ENCODE data around the gene CTPS2. TPM values are rescaled to one million over a fixed set of nuclear protein-coding genes. Genes with fewer than 3 reads are reported as not detected.

CTPS2 gene
- total and polyA plus RNA-seq, 2 donors from 2014 or later = 5.9 to 13.7 TPM

- intact Hi-C loops (cut with DNase I) = no loop called here
- H3K9ac ChIP-seq (ENCODE audit: low read length in 3 of 3) = no peak overlapping the region
- FAIRE-seq (no peak), DNase-seq (no peak)
- no peaks in the 10 kb centered on the region for H3K36me3 ChIP-seq (ENCODE audit: control insufficient read depth in 2 of 3, insufficient read depth in 3 of 3, low read length in 3 of 3)
- H3K27me3 ChIP-seq (ENCODE audit: control insufficient read depth, insufficient read depth, low read length) = peaks cover 3% of the 10 kb centered on the region
- TF ChIP-seq CTCF (IDR thresholded peaks at IDR 0.05; ENCODE audit: borderline replicate concordance, extremely low read depth, insufficient read depth) = no peak
- no peak overlapping the region for H3K4me3 ChIP-seq (ENCODE audit: low read length in 3 of 3)
- no peaks in the 10 kb centered on the region for H3K4me1 ChIP-seq (ENCODE audit: control insufficient read depth in 2 of 3, insufficient read depth in 2 of 3, low read depth in 1 of 3, low read length in 3 of 3)
- no peak overlapping the region for H3K27ac ChIP-seq (ENCODE audit: low read depth in 2 of 2, low read length in 2 of 2)
- no peaks in the 10 kb centered on the region for H3K9me3 ChIP-seq (ENCODE audit: control insufficient read depth in 2 of 3, insufficient read depth in 1 of 3, low read length in 3 of 3)
Observed at GRCh38 chrX:16601885-16602284, 110.6 kb downstream of the CTPS2 start.

GRCh38 chrX:16594490-16594889, 118.0 kb downstream of the CTPS2 start:
- H3K4me3 ChIP-seq (ENCODE audit: low read length in 3 of 3) = no peak overlapping the region
- no peak for FAIRE-seq
- no peak for DNase-seq
- no peaks in the 10 kb centered on the region for H3K9me3 ChIP-seq (ENCODE audit: control insufficient read depth in 2 of 3, insufficient read depth in 1 of 3, low read length in 3 of 3)
- no peak overlapping the region for H3K9ac ChIP-seq (ENCODE audit: low read length in 3 of 3)
- intact Hi-C loops (cut with DNase I) = no loop called here
- no peaks in the 10 kb centered on the region for H3K4me1 ChIP-seq (ENCODE audit: control insufficient read depth in 2 of 3, insufficient read depth in 2 of 3, low read depth in 1 of 3, low read length in 3 of 3)
- H3K27ac ChIP-seq (ENCODE audit: low read depth in 2 of 2, low read length in 2 of 2) = no peak overlapping the region
- no peak for TF ChIP-seq CTCF (IDR thresholded peaks at IDR 0.05; ENCODE audit: borderline replicate concordance, extremely low read depth, insufficient read depth)
- no peaks in the 10 kb centered on the region for H3K27me3 ChIP-seq (ENCODE audit: control insufficient read depth, insufficient read depth, low read length)
- no peaks in the 10 kb centered on the region for H3K36me3 ChIP-seq (ENCODE audit: control insufficient read depth in 2 of 3, insufficient read depth in 3 of 3, low read length in 3 of 3)

GRCh38 chrX:16593801-16594200, 118.7 kb downstream of the CTPS2 start:
- H3K4me1 ChIP-seq (ENCODE audit: control insufficient read depth in 2 of 3, insufficient read depth in 2 of 3, low read depth in 1 of 3, low read length in 3 of 3) = no peaks in the 10 kb centered on the region
- no peak overlapping the region for H3K9ac ChIP-seq (ENCODE audit: low read length in 3 of 3)
- H3K4me3 ChIP-seq (ENCODE audit: low read length in 3 of 3) = no peak overlapping the region
- intact Hi-C loops (cut with DNase I) = no loop called here
- no peaks in the 10 kb centered on the region for H3K9me3 ChIP-seq (ENCODE audit: control insufficient read depth in 2 of 3, insufficient read depth in 1 of 3, low read length in 3 of 3)
- H3K27ac ChIP-seq (ENCODE audit: low read depth in 2 of 2, low read length in 2 of 2) = no peak overlapping the region
- no peaks in the 10 kb centered on the region for H3K27me3 ChIP-seq (ENCODE audit: control insufficient read depth, insufficient read depth, low read length)
- DNase-seq (no peak), FAIRE-seq (no peak)
- peaks cover 0 to 4% (median 2%) of the 10 kb centered on the region in 3 donors for H3K36me3 ChIP-seq (ENCODE audit: control insufficient read depth in 2 of 3, insufficient read depth in 3 of 3, low read length in 3 of 3)
- no peak for TF ChIP-seq CTCF (IDR thresholded peaks at IDR 0.05; ENCODE audit: borderline replicate concordance, extremely low read depth, insufficient read depth)

- no peak overlapping the region for H3K4me3 ChIP-seq (ENCODE audit: low read length in 3 of 3)
- no peak overlapping the region for H3K27ac ChIP-seq (ENCODE audit: low read depth in 2 of 2, low read length in 2 of 2)
- intact Hi-C loops (cut with DNase I) = no loop called here
- no peak for TF ChIP-seq CTCF (IDR thresholded peaks at IDR 0.05; ENCODE audit: borderline replicate concordance, extremely low read depth, insufficient read depth)
- H3K9me3 ChIP-seq (ENCODE audit: control insufficient read depth in 2 of 3, insufficient read depth in 1 of 3, low read length in 3 of 3) = no peaks in the 10 kb centered on the region
- no peak overlapping the region for H3K9ac ChIP-seq (ENCODE audit: low read length in 3 of 3)
- no peaks in the 10 kb centered on the region for H3K4me1 ChIP-seq (ENCODE audit: control insufficient read depth in 2 of 3, insufficient read depth in 2 of 3, low read depth in 1 of 3, low read length in 3 of 3)
- FAIRE-seq = no peak
- H3K36me3 ChIP-seq (ENCODE audit: control insufficient read depth in 2 of 3, insufficient read depth in 3 of 3, low read length in 3 of 3) = peaks cover 0 to 4% (median 2%) of the 10 kb centered on the region in 3 donors
- DNase-seq = no peak
- H3K27me3 ChIP-seq (ENCODE audit: control insufficient read depth, insufficient read depth, low read length) = no peaks in the 10 kb centered on the region
Observed at GRCh38 chrX:16592194-16592770, 120.2 kb downstream of the CTPS2 start.

Measured in kidney (tissue), 14 donors.